Hepatocyte (in vitro differentiated cells): Measurements from ENCODE around the gene KIF17.

Experiments
- EZH2 ChIP-seq: fragments of 200-600 bp; sonication (generic); IDR thresholded peaks from 2 replicates; pipeline ENCODE4 v1.6.1; 2016; ENCODE audit warnings: antibody characterized with exemption, mild to moderate bottlenecking, borderline replicate concordance
- TF ChIP-seq, protein P1 (sequence below): fragments of 200-600 bp; sonication (generic); IDR thresholded peaks from 2 replicates; pipeline ENCODE4 v1.5.1; 2016; ENCODE audit warnings: antibody characterized with exemption, mild to moderate bottlenecking; ENCODE audit not compliant: poor library complexity

DNA sequence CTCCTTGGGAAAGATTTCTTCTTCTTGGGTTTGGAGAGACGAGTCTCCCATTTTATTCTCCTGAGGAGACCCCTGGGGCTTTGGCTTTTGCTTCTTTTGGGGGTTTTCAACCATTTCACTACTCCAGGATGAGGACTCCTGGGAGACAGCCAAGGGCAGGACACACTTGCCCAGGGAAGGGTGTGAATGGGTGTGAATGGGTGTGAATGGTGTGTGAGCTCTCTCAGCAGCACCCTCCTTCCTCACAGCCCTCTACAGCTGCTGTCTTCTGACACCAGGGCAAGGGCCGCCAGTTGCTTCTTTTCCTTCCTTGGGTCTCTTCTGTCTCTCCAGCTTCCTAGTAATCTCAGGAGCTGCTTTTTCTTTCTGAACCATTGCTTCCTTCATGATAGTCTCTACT is 24.2 kb downstream of the KIF17 start:
- TF ChIP-seq EZH2, result no peak
- TF ChIP-seq, protein P1, sequence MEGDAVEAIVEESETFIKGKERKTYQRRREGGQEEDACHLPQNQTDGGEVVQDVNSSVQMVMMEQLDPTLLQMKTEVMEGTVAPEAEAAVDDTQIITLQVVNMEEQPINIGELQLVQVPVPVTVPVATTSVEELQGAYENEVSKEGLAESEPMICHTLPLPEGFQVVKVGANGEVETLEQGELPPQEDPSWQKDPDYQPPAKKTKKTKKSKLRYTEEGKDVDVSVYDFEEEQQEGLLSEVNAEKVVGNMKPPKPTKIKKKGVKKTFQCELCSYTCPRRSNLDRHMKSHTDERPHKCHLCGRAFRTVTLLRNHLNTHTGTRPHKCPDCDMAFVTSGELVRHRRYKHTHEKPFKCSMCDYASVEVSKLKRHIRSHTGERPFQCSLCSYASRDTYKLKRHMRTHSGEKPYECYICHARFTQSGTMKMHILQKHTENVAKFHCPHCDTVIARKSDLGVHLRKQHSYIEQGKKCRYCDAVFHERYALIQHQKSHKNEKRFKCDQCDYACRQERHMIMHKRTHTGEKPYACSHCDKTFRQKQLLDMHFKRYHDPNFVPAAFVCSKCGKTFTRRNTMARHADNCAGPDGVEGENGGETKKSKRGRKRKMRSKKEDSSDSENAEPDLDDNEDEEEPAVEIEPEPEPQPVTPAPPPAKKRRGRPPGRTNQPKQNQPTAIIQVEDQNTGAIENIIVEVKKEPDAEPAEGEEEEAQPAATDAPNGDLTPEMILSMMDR, result no peak
